GM12875 (cell line): ENCODE results near the gene PDXDC1.
"Not testable (repeated sequence)": the region's sequence is repeated elsewhere in the genome, so short reads cannot be mapped to it uniquely, and the experiment has no call there.

Experiments
- H3K4me3 ChIP-seq: one replicate; pipeline ENCODE4 v1.5.1; 2011; ENCODE audit warnings: low read depth, low read length, control low read depth
- CTCF ChIP-seq: IDR thresholded peaks from 2 replicates; pipeline ENCODE4 v1.5.1; 2011; ENCODE audit warnings: low read depth, mild to moderate bottlenecking, control low read depth, inconsistent platforms, low read length, moderate library complexity, borderline replicate concordance; ENCODE audit not compliant: insufficient read depth

PDXDC1 gene

GRCh38 chr16:15038689-15039088 lies 63.9 kb downstream of the PDXDC1 start:
- no peak for TF ChIP-seq CTCF
- H3K4me3 ChIP-seq, result no peak overlapping the region

- no peak overlapping the region for H3K4me3 ChIP-seq
- TF ChIP-seq CTCF, result no peak
These were observed 66.6 kb downstream of the PDXDC1 start for GRCh38 chr16:15041271-15042004.

- no peak overlapping the region for H3K4me3 ChIP-seq
- no peak for TF ChIP-seq CTCF
These were observed 68.5 kb downstream of the PDXDC1 start for GRCh38 chr16:15043344-15043743.

GRCh38 chr16:15044286-15044685 lies 69.5 kb downstream of the PDXDC1 start:
- TF ChIP-seq CTCF, result no peak

GRCh38 chr16:15045270-15045669 lies 70.4 kb downstream of the PDXDC1 start:
- not testable (repeated sequence) for H3K4me3 ChIP-seq

More at GRCh38 chr16:15044286-15044685, 69.5 kb downstream of the PDXDC1 start:
- no peak overlapping the region for H3K4me3 ChIP-seq

GRCh38 chr16:15046692-15047376 lies 72.0 kb downstream of the PDXDC1 start:
- no peak overlapping the region for H3K4me3 ChIP-seq
- no peak for TF ChIP-seq CTCF

GRCh38 chr16:15049581-15050180 lies 74.9 kb downstream of the PDXDC1 start:
- TF ChIP-seq CTCF, result no peak
- no peak overlapping the region for H3K4me3 ChIP-seq

- not testable (repeated sequence) for H3K4me3 ChIP-seq
These were observed 75.6 kb downstream of the PDXDC1 start for GRCh38 chr16:15050440-15050839.
